Neural progenitor cell (in vitro differentiated cells): ENCODE measurements around the gene RALGDS.

Source experiments
- EZH2 ChIP-seq: fragments of 200-600 bp; sonication (generic); IDR thresholded peaks from 2 replicates; pipeline ENCODE4 v1.6.1; 2017; ENCODE audit warnings: antibody characterized with exemption, mild to moderate bottlenecking, moderate library complexity
- TF ChIP-seq, protein P1 (sequence below): fragments of 200-600 bp; sonication (generic); IDR thresholded peaks from 2 replicates; pipeline ENCODE4 v1.5.1; 2017; ENCODE audit warnings: antibody characterized with exemption, mild to moderate bottlenecking

DNA sequence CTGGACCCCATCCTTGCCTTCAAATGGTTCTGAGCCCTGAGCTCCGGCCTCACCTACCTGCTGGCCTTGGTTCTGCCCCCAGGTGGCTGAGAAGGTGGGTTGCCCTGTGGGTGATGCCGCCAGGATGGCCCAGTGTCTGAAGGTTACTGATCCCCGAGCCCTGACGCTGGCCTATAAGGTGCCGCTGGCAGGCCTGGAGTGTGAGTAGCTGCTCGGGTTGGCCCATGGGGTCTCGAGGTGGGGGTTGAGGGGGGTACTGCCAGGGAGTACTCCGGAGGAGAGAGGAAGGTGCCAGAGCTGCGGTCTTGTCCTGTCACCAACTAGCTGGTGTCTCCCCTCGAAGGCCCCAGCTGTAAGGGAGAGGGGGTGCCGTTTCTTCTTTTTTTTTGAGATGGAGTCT is 54.0 kb downstream of the RALGDS start:
- TF ChIP-seq, protein P1, sequence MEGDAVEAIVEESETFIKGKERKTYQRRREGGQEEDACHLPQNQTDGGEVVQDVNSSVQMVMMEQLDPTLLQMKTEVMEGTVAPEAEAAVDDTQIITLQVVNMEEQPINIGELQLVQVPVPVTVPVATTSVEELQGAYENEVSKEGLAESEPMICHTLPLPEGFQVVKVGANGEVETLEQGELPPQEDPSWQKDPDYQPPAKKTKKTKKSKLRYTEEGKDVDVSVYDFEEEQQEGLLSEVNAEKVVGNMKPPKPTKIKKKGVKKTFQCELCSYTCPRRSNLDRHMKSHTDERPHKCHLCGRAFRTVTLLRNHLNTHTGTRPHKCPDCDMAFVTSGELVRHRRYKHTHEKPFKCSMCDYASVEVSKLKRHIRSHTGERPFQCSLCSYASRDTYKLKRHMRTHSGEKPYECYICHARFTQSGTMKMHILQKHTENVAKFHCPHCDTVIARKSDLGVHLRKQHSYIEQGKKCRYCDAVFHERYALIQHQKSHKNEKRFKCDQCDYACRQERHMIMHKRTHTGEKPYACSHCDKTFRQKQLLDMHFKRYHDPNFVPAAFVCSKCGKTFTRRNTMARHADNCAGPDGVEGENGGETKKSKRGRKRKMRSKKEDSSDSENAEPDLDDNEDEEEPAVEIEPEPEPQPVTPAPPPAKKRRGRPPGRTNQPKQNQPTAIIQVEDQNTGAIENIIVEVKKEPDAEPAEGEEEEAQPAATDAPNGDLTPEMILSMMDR = no peak
- TF ChIP-seq EZH2 = no peak
